GM19193 (cell line): ENCODE data around the gene LIX1.

Experiments used
- POLR2A ChIP-seq: IDR thresholded peaks from 4 replicates; pipeline ENCODE4 v1.6.1; 2011; ENCODE audit not compliant: insufficient read depth, insufficient read length; ENCODE audit errors: extremely low read depth

Gene LIX1

DNA sequence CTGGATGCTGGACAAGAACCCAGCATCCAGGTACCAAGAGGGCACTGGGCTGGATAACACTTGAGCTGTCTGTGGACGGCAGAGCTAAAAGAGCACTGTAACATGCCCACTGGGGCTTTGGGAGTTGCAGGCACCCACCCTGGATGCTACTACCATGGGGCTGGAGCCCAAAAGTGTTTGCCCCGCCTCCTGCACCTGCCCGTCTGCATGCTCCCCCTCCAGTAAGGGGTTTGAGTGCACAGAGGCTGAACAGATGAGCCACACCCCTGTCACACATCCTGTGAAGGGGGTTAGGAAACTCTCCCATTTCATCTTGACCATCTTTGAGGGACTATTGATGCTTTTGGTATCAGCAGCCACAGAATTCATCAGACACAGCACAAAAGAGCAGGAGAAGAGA is 69.0 kb downstream of the LIX1 start:
- TF ChIP-seq POLR2A = no peak

GRCh38 chr5:97072696-97073095 is 69.7 kb downstream of the LIX1 start:
- no peak for TF ChIP-seq POLR2A

DNA sequence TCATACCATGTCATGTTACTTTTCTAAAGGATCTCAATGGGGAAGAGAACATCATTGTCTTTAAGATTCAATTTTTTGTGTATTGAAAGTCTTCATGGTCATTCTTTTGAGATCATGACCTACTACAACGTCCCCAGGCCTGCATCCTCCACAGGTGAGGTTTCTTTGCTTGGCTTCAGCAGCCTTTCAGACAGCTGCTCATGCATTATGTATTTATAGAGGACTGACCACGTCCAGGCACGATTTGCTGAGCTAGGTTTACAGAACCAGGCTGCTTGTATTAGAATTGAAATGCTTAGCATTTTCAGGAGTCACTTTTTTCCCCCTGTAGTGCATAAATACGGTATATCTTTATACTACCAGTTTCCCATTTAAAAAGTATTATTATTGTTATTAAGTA is 70.4 kb downstream of the LIX1 start:
- no peak for TF ChIP-seq POLR2A

DNA sequence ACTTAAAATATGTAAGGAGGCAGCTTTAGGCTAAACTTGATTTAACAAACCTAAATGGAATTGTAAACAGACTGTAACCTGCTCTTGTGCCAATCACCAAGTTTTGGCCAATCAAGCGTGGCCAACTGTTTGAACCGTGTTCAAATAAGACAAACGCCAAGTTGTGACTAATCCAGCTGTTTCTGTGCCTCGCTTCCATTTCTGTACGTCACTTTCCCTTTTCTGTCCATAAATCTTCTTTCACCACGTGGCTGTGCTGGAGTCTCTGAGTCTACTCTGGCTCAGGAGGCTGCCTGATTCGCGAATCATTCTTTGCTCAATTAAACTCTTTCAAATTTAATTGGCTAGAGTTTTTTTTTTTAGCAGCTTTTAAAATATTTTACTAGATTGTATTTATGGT is 71.3 kb downstream of the LIX1 start:
- TF ChIP-seq POLR2A = no peak

DNA sequence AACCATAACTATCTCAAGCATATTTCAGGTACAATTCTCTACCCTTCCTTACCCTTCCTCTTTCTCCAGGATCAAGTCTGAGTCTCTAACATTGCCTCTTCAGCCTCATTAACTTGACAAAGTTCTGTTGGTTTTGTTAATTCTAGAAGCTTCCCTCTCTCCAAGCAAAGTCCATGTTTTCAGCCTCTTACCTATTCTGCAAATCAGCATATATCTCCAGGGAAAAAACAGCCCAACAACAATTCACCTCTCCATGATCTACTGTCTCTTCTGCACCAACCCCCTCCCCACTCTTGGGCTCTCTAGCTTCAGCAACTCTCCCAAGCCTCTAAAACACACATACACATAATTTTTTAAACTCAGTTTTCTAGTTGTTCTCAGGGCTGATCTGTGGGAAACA is 72.2 kb downstream of the LIX1 start:
- TF ChIP-seq POLR2A = no peak

GRCh38 chr5:97067296-97067850 is 75.0 kb downstream of the LIX1 start:
- no peak for TF ChIP-seq POLR2A

DNA sequence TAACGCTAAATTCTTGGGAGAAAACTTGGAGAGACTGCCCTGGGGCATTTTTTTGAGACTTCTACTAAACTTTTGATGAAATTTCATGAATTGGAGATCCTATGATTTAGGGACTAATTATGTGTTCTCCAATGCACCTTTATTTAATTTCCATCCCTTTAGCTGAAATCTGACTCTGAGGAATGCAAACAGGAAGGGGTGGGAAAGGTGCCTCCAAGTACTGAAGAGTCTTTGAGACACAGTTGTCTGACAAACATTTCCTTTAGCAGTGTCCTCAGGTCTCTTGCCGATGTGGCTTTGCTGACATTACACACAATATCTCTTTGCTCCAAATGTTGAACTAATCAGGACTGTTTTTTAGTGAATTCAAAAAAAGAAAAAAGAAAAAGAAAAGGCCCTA is 76.9 kb downstream of the LIX1 start:
- no peak for TF ChIP-seq POLR2A

DNA sequence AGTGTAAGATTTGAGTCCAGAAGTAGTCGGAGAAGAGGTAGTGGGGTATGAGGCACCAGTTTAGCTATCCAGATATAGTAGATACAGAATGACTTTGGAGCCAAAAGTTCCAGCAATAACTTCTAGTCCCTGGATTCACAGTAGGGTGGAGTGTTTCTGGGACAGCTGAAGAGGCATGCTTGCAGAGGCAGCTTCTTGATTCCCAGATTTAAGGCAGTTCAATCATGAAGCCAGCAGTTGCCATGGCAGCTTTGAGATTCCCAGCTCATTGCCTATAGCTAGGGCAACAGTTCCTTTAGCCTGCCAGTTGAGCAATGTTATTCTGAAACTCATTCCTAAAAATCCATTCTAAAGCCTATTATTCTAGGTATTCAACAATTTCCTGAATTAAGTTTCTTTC is 79.2 kb downstream of the LIX1 start:
- no peak for TF ChIP-seq POLR2A

DNA sequence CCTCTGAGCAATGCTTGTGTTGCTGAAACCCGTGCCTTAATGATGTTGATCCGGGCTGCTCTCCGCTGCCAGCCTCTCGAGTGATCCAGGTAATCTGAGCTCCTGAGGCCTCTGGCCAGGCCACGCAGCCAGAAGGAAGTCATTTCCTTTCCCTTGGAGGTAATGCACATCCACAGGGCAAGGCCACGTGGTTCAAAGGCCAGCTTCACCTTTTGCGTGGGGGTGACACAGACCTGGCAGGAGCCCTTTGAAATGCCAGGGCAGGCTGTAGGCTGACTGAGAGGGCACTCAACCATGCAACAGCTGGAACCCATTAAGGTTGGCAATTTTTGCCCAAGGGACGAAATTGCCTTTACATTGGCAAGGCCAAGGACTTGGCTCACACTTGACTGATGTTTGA is 80.4 kb downstream of the LIX1 start:
- no peak for TF ChIP-seq POLR2A

- no peak for TF ChIP-seq POLR2A
These were observed 86.1 kb downstream of the LIX1 start for GRCh38 chr5:97056263-97056662.

DNA sequence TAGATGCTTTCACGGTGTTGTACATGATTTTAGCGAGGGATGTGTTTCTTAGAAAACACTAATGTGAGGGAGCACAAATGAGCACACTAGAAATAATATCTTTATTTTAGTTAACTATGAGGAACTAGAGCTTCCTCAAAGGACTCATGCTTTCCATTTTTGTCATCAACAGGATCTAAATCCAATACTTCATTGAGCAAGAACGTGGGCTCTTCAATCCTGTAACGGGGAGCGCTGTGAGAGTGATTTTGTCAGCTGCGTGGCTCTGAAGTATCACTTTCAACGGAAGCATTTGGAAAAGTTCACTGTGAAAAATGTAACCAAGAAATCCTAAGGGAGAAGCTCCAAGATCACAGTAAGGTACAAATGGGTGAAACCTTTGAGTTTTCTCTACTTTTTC is 93.2 kb downstream of the LIX1 start:
- no peak for TF ChIP-seq POLR2A

GRCh38 chr5:97047076-97047475 is 95.3 kb downstream of the LIX1 start:
- no peak for TF ChIP-seq POLR2A

DNA sequence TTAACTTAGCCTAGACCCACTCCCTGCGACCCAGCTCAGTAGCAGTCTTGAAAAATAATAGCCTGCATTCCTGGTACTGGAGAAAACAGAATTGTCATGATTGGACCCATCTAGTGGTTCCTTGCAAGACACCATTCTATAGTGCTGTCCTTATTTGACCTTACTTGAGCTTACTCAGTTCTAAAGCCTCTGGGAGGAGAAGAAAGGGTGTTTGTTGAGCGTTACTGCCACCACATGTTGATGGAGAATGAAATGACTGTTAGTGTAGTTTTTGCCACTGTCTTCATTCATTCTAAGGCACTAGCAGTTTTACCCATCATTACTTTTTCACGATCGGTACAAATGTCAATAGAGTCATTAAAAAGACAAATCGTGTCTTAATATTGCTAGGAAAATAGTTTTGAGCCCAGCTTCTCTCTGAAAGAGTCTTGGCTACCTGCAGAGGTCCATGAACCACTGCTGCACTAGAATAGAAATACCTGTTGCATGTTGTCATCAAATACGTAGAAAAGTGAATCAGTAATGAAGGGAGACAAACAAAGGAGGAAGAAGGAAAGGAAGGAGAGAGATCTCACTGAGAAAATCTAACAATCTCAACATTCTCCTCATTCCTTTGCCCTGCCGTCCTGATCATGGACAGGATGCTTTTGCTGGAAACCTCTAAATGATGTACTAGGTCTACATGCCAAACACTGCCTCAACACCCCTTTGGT is 96.0 kb downstream of the LIX1 start:
- TF ChIP-seq POLR2A = no peak

- TF ChIP-seq POLR2A = no peak
These were observed 98.4 kb downstream of the LIX1 start for GRCh38 chr5:97044052-97044451.

DNA sequence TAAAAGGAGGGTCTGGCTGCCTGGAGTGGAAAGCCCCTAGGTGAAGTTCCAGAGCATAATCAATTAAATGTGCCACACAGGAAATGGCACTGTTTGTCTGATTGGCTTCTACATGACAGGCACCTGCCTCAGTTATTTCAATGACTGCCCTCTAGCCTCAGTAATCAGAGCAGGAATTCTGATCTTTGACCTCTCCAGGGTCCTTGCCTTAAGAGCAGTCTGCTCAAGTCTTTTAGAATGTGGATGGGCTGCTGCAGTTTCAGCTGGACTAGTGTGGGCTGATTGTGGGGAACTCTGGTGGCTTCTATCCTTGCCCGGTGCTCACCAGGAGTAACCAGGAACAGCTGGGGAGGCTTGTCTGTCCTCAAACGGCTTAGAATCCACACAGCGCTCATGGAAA is 98.9 kb downstream of the LIX1 start:
- no peak for TF ChIP-seq POLR2A

- no peak for TF ChIP-seq POLR2A
These were observed 99.4 kb downstream of the LIX1 start for GRCh38 chr5:97042996-97043395.
